Endothelial cell of umbilical vein (primary cell): ENCODE measurements around the gene DUS2.
"Not testable (repeated sequence)": the region's sequence is repeated elsewhere in the genome, so short reads cannot be mapped to it uniquely, and the experiment has no call there.

ENCODE experiments used
- MYC ChIP-seq: IDR thresholded peaks from one replicate; pipeline ENCODE4 v1.6.1; 2011; ENCODE audit warnings: mild to moderate bottlenecking, low read depth, low read length
- TF ChIP-seq, protein P1 (sequence below), 2 donors: IDR thresholded peaks; 1 replicate in 1 of 2; 2 replicates in 1 of 2; pipeline ENCODE4 v1.5.1; 2011; ENCODE audit warnings: low read length in 2 of 2, mild to moderate bottlenecking in 2 of 2, moderate library complexity in 2 of 2, control low read depth in 1 of 2, inconsistent platforms in 1 of 2, low read depth in 1 of 2; ENCODE audit not compliant: insufficient read depth in 1 of 2; ENCODE audit errors: extremely low read depth in 1 of 2
- TF ChIP-seq, protein P2 (sequence below): IDR thresholded peaks from 2 replicates; pipeline ENCODE4 v1.6.1; 2011; ENCODE audit not compliant: insufficient read depth, insufficient read length

DNA sequence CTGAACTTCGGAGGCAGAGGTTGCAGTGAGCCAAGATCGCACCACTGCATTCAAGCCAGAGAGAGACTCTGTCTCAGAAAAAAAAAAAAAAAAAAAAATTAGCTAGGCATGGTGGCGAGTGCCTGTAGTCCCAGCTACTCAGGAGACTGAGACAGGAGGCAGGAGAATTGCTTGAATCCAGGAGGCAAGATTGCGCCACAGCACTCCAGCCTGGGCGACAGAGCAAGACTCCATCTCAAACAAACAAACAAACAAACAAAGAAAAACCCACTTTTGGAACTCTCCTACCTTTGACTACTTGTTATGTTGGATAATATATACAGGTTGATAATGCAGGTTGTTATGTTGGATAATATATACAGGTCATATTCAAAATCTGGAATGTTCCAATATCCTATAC is 97.4 kb downstream of the DUS2 start:
- TF ChIP-seq, protein P1, sequence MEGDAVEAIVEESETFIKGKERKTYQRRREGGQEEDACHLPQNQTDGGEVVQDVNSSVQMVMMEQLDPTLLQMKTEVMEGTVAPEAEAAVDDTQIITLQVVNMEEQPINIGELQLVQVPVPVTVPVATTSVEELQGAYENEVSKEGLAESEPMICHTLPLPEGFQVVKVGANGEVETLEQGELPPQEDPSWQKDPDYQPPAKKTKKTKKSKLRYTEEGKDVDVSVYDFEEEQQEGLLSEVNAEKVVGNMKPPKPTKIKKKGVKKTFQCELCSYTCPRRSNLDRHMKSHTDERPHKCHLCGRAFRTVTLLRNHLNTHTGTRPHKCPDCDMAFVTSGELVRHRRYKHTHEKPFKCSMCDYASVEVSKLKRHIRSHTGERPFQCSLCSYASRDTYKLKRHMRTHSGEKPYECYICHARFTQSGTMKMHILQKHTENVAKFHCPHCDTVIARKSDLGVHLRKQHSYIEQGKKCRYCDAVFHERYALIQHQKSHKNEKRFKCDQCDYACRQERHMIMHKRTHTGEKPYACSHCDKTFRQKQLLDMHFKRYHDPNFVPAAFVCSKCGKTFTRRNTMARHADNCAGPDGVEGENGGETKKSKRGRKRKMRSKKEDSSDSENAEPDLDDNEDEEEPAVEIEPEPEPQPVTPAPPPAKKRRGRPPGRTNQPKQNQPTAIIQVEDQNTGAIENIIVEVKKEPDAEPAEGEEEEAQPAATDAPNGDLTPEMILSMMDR (IDR thresholded peaks at IDR 0.05; ENCODE audit: extremely low read depth in 1 of 2, insufficient read depth in 1 of 2, low read depth in 1 of 2, low read length in 2 of 2), result not testable (repeated sequence)
- TF ChIP-seq MYC, result not testable (repeated sequence)
- TF ChIP-seq, protein P2, sequence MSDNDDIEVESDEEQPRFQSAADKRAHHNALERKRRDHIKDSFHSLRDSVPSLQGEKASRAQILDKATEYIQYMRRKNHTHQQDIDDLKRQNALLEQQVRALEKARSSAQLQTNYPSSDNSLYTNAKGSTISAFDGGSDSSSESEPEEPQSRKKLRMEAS, result not testable (repeated sequence)
